ENCODE results near the gene UQCC3. TPM values are rescaled to one million over a fixed set of nuclear protein-coding genes. Genes with fewer than 3 reads are reported as not detected.

UQCC3 gene
- total and polyA plus RNA-seq, 9 of the 15 experiments (the other 6 are each of a cell fraction or from before 2014, with no cell fraction given) = 3.3 to 44.3 (median 8.0) TPM

- TF ChIP-seq TEAD4 (IDR thresholded peaks at IDR 0.05; ENCODE audit: low read length) (no peak), TEAD4 (CRISPR knock-in tag; IDR thresholded peaks at IDR 0.05; ENCODE audit: borderline replicate concordance) (no peak), EGR1 (conservative IDR thresholded peaks at IDR 0.05) (no peak), MYC (IDR thresholded peaks at IDR 0.05; ENCODE audit: low read depth, low read length) (peak; percentile 32; the same call in 1 of the 2 replicates), MYC (CRISPR knock-in tag; IDR thresholded peaks at IDR 0.05; ENCODE audit: borderline replicate concordance, low read depth) (no peak), GABPA (tag; conservative IDR thresholded peaks at IDR 0.05; ENCODE audit: low read depth) (peak; percentile 93), AFF4 (CRISPR knock-in tag; IDR thresholded peaks at IDR 0.05) (no peak), MAFF (IDR thresholded peaks at IDR 0.05; ENCODE audit: low read length) (no peak), EWSR1 (IDR thresholded peaks at IDR 0.05; ENCODE audit: borderline replicate concordance, low read depth, partially characterized antibody) (no peak), MITF (IDR thresholded peaks at IDR 0.05) (no peak), ZNF311 (CRISPR knock-in tag; IDR thresholded peaks at IDR 0.05) (no peak), MAX (CRISPR knock-in tag; IDR thresholded peaks at IDR 0.05) (peak; percentile 46), SREBF2 (CRISPR knock-in tag; IDR thresholded peaks at IDR 0.05) (no peak), ZNF121 (CRISPR knock-in tag; conservative IDR thresholded peaks at IDR 0.05) (no peak), SIX5 (IDR thresholded peaks at IDR 0.05; ENCODE audit: borderline replicate concordance in 1 of 2, insufficient read depth in 1 of 2, low read depth in 1 of 2, low read length in 2 of 2) (no peak), PATZ1 (CRISPR knock-in tag; IDR thresholded peaks at IDR 0.05; ENCODE audit: borderline replicate concordance) (peak; percentile 71; the same call in 1 of the 2 replicates), GATAD2B (IDR thresholded peaks at IDR 0.05; ENCODE audit: borderline replicate concordance) (no peak)
Measured at GRCh38 chr11:62705880-62706849, 34.7 kb downstream of the UQCC3 start (continued).
